Coronary artery (tissue), 2 donors: ENCODE results near the gene RAD51B.
"Not testable (repeated sequence)": the region's sequence is repeated elsewhere in the genome, so short reads cannot be mapped to it uniquely, and the experiment has no call there.

Experiments used
- DNase-seq: peaks from one replicate; pipeline ENCODE4 v3.0.0-alpha.2; 2017; ENCODE audit warnings: low spot score
- H3K27ac ChIP-seq, 2 donors: fragments of 200-600 bp; sonication (generic); one replicate each; pipeline ENCODE4 v1.5.1; 2016 to 2019
- H3K4me3 ChIP-seq: fragments of 200-600 bp; sonication (generic); 2 replicates; pipeline ENCODE4 v1.5.1; 2016; ENCODE audit warnings: mild to moderate bottlenecking, moderate library complexity
- TF ChIP-seq, protein P1 (sequence below): fragments of 200-600 bp; sonication (generic); IDR thresholded peaks from one replicate; pipeline ENCODE4 v1.5.1; 2019; ENCODE audit warnings: antibody characterized with exemption

RAD51B gene

DNA sequence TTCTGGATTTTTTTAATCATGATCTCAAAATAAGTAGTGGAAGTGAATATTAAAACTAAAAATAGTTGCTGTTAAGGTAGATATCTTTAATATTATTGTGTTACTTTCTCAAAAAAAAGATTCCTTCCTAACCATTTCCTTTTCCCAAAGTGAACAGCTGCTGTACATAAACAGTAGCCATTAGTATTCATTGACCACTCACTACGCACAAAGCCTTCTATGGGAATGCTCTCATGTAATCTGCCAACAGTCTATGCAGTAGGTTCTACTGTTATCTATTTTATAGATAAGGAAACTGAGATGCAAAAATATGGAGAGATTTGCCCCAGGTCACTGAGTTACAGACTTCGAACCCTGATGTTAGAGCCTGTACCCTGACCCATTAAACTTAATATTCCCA lies 941.2 kb downstream of the RAD51B start:
- Histone ChIP-seq H3K4me3 (no peak overlapping the region), H3K27ac (no peak overlapping the region)
- TF ChIP-seq, protein P1, sequence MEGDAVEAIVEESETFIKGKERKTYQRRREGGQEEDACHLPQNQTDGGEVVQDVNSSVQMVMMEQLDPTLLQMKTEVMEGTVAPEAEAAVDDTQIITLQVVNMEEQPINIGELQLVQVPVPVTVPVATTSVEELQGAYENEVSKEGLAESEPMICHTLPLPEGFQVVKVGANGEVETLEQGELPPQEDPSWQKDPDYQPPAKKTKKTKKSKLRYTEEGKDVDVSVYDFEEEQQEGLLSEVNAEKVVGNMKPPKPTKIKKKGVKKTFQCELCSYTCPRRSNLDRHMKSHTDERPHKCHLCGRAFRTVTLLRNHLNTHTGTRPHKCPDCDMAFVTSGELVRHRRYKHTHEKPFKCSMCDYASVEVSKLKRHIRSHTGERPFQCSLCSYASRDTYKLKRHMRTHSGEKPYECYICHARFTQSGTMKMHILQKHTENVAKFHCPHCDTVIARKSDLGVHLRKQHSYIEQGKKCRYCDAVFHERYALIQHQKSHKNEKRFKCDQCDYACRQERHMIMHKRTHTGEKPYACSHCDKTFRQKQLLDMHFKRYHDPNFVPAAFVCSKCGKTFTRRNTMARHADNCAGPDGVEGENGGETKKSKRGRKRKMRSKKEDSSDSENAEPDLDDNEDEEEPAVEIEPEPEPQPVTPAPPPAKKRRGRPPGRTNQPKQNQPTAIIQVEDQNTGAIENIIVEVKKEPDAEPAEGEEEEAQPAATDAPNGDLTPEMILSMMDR: no peak
- DNase-seq: no peak

DNA sequence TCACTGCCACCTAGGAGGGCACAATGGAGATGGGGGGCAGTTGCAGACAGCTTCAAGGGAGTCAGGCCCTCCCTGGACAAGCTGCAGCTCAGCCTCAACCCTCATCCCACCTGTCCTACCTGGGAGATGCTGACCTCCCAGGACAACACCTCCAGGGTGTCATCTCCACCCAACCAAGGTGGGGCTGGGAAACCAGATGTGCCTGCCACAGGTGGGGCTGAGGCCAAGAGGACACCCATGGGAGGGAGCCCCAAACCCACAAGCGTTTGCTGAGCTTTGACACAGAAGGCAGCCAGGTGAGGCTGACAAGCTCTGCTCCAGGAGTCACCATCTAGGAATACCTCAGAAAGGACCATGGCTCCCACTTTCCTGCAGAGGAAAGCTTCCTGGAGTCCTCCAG lies 941.8 kb downstream of the RAD51B start:
- no peak overlapping the region for H3K4me3 ChIP-seq
- H3K27ac ChIP-seq: no peak overlapping the region
- TF ChIP-seq, protein P1: no peak
- DNase-seq: no peak

DNA sequence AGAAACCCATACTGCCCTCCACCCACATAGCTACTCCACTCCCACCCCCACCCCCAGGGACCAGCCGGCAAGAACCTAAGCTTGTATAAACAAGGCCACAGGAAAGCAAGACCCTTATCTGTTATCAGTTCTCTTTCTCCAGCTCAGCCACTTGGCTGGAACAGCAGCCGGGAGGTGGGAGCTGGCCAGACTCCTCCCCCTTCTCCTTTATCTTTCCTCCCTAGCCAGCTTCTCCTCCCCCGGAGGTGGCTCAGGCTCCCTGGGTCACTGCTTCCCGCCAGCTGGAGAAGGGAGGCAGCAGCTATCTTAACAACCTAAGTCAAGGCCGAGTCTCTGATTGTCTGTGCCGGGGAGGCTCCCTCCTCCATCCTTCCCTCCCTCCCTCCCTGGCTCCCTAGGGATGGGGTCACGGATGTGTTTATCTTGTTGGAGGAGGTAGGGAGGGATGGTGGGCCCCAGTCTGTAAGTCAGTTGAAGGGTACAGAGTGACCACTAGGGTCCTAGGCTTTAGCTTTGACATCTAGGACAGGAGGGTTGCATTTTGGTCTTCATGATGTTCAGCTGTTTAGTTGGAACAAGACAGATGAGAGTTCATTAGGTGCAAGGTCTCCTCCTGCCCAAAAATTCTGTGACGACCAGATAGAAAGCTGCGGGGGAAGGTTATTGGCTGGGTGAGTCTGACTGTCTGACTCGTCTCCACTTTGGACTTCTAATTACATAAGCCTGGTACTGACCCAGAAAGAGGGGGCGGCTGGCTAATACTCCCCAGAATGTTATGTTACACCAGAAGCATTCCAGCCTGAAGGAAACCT lies 943.6 kb downstream of the RAD51B start:
- no peak for DNase-seq
- peak overlapping the region; percentile 48 to 70 for H3K27ac ChIP-seq
- H3K4me3 ChIP-seq: no peak overlapping the region
- TF ChIP-seq, protein P1: no peak

DNA sequence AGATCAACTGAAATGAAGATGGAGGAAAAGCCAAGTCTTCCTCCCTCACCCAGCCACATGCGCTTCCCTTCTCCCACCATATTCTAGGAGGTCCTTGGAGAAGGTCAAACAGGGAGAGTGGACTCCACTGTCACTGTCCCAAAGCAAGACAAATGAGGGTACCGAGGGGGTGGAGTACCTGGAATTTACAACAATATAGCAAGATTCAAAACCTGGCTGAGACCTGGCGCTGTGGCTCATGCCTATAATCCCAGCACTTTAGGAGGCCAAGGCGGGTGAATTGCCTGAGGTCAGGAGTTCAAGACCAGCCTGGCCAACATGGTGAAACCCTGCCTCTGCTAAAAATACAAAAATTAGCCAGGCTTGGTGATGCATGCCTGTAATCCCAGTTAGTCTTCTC lies 944.3 kb downstream of the RAD51B start:
- DNase-seq, H3K4me3 ChIP-seq: not testable (repeated sequence)
- H3K27ac ChIP-seq: peak overlapping the region; percentile 48 to 70

GRCh38 chr14:68766299-68767247 lies 947.0 kb downstream of the RAD51B start:
- DNase-seq: no peak
- Histone ChIP-seq H3K4me3 (no peak overlapping the region), H3K27ac (no peak overlapping the region)
- TF ChIP-seq, protein P1: no peak

GRCh38 chr14:68767248-68767645 lies 947.7 kb downstream of the RAD51B start:
- Histone ChIP-seq H3K27ac (no peak overlapping the region), H3K4me3 (no peak overlapping the region)
- TF ChIP-seq, protein P1: no peak
- peak; percentile 64 for DNase-seq

- Histone ChIP-seq H3K4me3 (no peak overlapping the region), H3K27ac (no peak overlapping the region)
- TF ChIP-seq, protein P1: no peak
- no peak for DNase-seq
These were observed 948.7 kb downstream of the RAD51B start for GRCh38 chr14:68768316-68768715.
